Measurements from ENCODE around the gene ULBP2.

GRCh38 chr6:149978610-149979009 is 36.8 kb downstream of the ULBP2 start:
- TF ChIP-seq MAX (IDR thresholded peaks at IDR 0.05): no peak
- TF ChIP-seq CTCF (IDR thresholded peaks at IDR 0.05; ENCODE audit: control extremely low read depth in 1 of 3, insufficient read depth in 1 of 3, low read depth in 1 of 3, low read length in 3 of 3): no peak
- TF ChIP-seq EZH2 (IDR thresholded peaks at IDR 0.05; ENCODE audit: low read depth, low read length, severe bottlenecking): no peak
- no peak for TF ChIP-seq SIN3A (conservative IDR thresholded peaks at IDR 0.05 in 1 of 2, IDR thresholded peaks at IDR 0.05 in 1 of 2; ENCODE audit: low read depth in 1 of 2, low read length in 2 of 2)
- no peak for TF ChIP-seq TAF1 (IDR thresholded peaks at IDR 0.05; ENCODE audit: low read depth, low read length)
- TF ChIP-seq POLR2AphosphoS5 (IDR thresholded peaks at IDR 0.05; ENCODE audit: low read depth, low read length): no peak
- no peak for TF ChIP-seq RNF2 (IDR thresholded peaks at IDR 0.05; ENCODE audit: borderline replicate concordance, low read depth, low read length, missing control alignments, poor library complexity, severe bottlenecking)
- no peak for TF ChIP-seq BRCA1 (IDR thresholded peaks at IDR 0.05; ENCODE audit: low read depth, low read length)
- TF ChIP-seq POLR2A (IDR thresholded peaks at IDR 0.05; ENCODE audit: control extremely low read depth in 1 of 2, low read depth in 2 of 2, low read length in 2 of 2): no peak
- TF ChIP-seq CHD2 (IDR thresholded peaks at IDR 0.05; ENCODE audit: low read length): no peak
- no peak for TF ChIP-seq EP300 (IDR thresholded peaks at IDR 0.05; ENCODE audit: borderline replicate concordance in 1 of 2, low read depth in 2 of 2, low read length in 2 of 2)

Data from H1 (cell line).